A375 (cell line): Measurements from ENCODE around the gene C9orf57. TPM values are rescaled to one million over a fixed set of nuclear protein-coding genes. Genes with fewer than 3 reads are reported as not detected.

Experiments used
- small RNA-seq: library from RNA; depleted of rRNA; stranded (forward); fragments of <200 nt; gene quantifications from one replicate; pipeline ENCODE3, GENCODE V24; 2014
- total RNA-seq: library from RNA; depleted of rRNA; stranded (reverse); fragments of >200 nt; shearing (Covaris generic); gene quantifications from 2 replicates; pipeline ENCODE4 v1.2.3, GENCODE V29; 2014; rRNA removed

The C9orf57 gene
- total RNA-seq: not detected in 2 replicates

GRCh38 chr9:72060513-72060912 lies at the start of gene C9orf57:
Gene C9orf57, minus strand, starts transcription at chr9:72060613. Its CDS starts 1,282 bp downstream, at chr9:72059331.

Small RNA genes lying within 50 kb of the gene (small RNA-seq; reads per million reads assigned to genes)
- not detected for gene HSPB1P1

Other genes starting within 250 kb of the C9orf57 start
- 16.9 and 17.7 TPM in 2 replicates for gene ABHD17B, start 149.4 kb downstream of the C9orf57 start, total RNA-seq
- gene C9orf85, start 149.0 kb downstream of the C9orf57 start, total RNA-seq: 14.6 and 18.0 TPM in 2 replicates
- gene GDA, start 88.8 kb upstream of the C9orf57 start, total RNA-seq: 17.6 and 19.4 TPM in 2 replicates